ENCODE data around the gene ECM1.

ECM1 gene

GRCh38 chr1:150515328-150516049, 7.6 kb downstream of the ECM1 start, which contains the start of gene FALEC:
FALEC (plus strand) TSS chr1:150515752.
- in situ Hi-C loops (cut with HindIII; ENCODE audit: low pct_unique_long_range_greater_than_20kb, low sequenced_read_pairs), result no loop called here
- TF ChIP-seq JUND (IDR thresholded peaks at IDR 0.05; ENCODE audit: low read depth), result no peak
- peak; percentile 97 to 98 for DNase-seq (ENCODE audit: low read depth in 1 of 2, low spot score in 1 of 2)

- DNase-seq (ENCODE audit: low read depth in 1 of 2, low spot score in 1 of 2), result peak in 1 of 2 experiments; percentile 37
- no peak for TF ChIP-seq JUND (IDR thresholded peaks at IDR 0.05; ENCODE audit: low read depth)
- in situ Hi-C loops (cut with HindIII; ENCODE audit: low pct_unique_long_range_greater_than_20kb, low sequenced_read_pairs), result no loop called here
Measured at GRCh38 chr1:150516050-150516591, 8.2 kb downstream of the ECM1 start.

GRCh38 chr1:150516616-150517015, 8.7 kb downstream of the ECM1 start:
- no peak for TF ChIP-seq JUND (IDR thresholded peaks at IDR 0.05; ENCODE audit: low read depth)
- DNase-seq (ENCODE audit: low read depth in 1 of 2, low spot score in 1 of 2), result peak in 1 of 2 experiments; percentile 79
- in situ Hi-C loops (cut with HindIII; ENCODE audit: low pct_unique_long_range_greater_than_20kb, low sequenced_read_pairs), result no loop called here

- DNase-seq (ENCODE audit: low read depth in 1 of 2, low spot score in 1 of 2), result no peak
- no peak for TF ChIP-seq JUND (IDR thresholded peaks at IDR 0.05; ENCODE audit: low read depth)
- in situ Hi-C loops (cut with HindIII; ENCODE audit: low pct_unique_long_range_greater_than_20kb, low sequenced_read_pairs), result no loop called here
Measured at GRCh38 chr1:150521196-150521968, 13.5 kb downstream of the ECM1 start.

- no peak for TF ChIP-seq JUND (IDR thresholded peaks at IDR 0.05; ENCODE audit: low read depth)
- in situ Hi-C loops (cut with HindIII; ENCODE audit: low pct_unique_long_range_greater_than_20kb, low sequenced_read_pairs), result no loop called here
- DNase-seq (ENCODE audit: low read depth in 1 of 2, low spot score in 1 of 2), result no peak
Measured at GRCh38 chr1:150525348-150525747, 17.4 kb downstream of the ECM1 start.

GRCh38 chr1:150528196-150528595, 20.3 kb downstream of the ECM1 start:
- TF ChIP-seq JUND (IDR thresholded peaks at IDR 0.05; ENCODE audit: low read depth), result no peak
- DNase-seq (ENCODE audit: low read depth in 1 of 2, low spot score in 1 of 2), result no peak
- in situ Hi-C loops (cut with HindIII; ENCODE audit: low pct_unique_long_range_greater_than_20kb, low sequenced_read_pairs), result no loop called here

GRCh38 chr1:150529017-150529416, 21.1 kb downstream of the ECM1 start:
- TF ChIP-seq JUND (IDR thresholded peaks at IDR 0.05; ENCODE audit: low read depth), result no peak
- no peak for DNase-seq (ENCODE audit: low read depth in 1 of 2, low spot score in 1 of 2)
- in situ Hi-C loops (cut with HindIII; ENCODE audit: low pct_unique_long_range_greater_than_20kb, low sequenced_read_pairs), result no loop called here

- in situ Hi-C loops (cut with HindIII; ENCODE audit: low pct_unique_long_range_greater_than_20kb, low sequenced_read_pairs), result no loop called here
- DNase-seq (ENCODE audit: low read depth in 1 of 2, low spot score in 1 of 2), result no peak
- no peak for TF ChIP-seq JUND (IDR thresholded peaks at IDR 0.05; ENCODE audit: low read depth)
Measured at GRCh38 chr1:150530491-150531159, 22.7 kb downstream of the ECM1 start.

GRCh38 chr1:150532860-150533259, 25.0 kb downstream of the ECM1 start:
- TF ChIP-seq JUND (IDR thresholded peaks at IDR 0.05; ENCODE audit: low read depth), result no peak
- DNase-seq (ENCODE audit: low read depth in 1 of 2, low spot score in 1 of 2), result no peak
- in situ Hi-C loops (cut with HindIII; ENCODE audit: low pct_unique_long_range_greater_than_20kb, low sequenced_read_pairs), result no loop called here

GRCh38 chr1:150534002-150534401, 26.1 kb downstream of the ECM1 start:
- in situ Hi-C loops (cut with HindIII; ENCODE audit: low pct_unique_long_range_greater_than_20kb, low sequenced_read_pairs), result no loop called here
- TF ChIP-seq JUND (IDR thresholded peaks at IDR 0.05; ENCODE audit: low read depth), result no peak
- DNase-seq (ENCODE audit: low read depth in 1 of 2, low spot score in 1 of 2), result no peak

- TF ChIP-seq JUND (IDR thresholded peaks at IDR 0.05; ENCODE audit: low read depth), result no peak
- in situ Hi-C loops (cut with HindIII; ENCODE audit: low pct_unique_long_range_greater_than_20kb, low sequenced_read_pairs), result no loop called here
- DNase-seq (ENCODE audit: low read depth in 1 of 2, low spot score in 1 of 2), result no peak
Measured at GRCh38 chr1:150535511-150536287, 27.8 kb downstream of the ECM1 start.
